HG03571 (cell line): ENCODE data around the gene PRLHR.

ENCODE experiments used
- ATAC-seq: cut with Tn5 transposase; IDR thresholded peaks from one replicate; pipeline ENCODE4 v1.9.1; 2021; ENCODE audit not compliant: unreplicated experiment

Gene PRLHR

DNA sequence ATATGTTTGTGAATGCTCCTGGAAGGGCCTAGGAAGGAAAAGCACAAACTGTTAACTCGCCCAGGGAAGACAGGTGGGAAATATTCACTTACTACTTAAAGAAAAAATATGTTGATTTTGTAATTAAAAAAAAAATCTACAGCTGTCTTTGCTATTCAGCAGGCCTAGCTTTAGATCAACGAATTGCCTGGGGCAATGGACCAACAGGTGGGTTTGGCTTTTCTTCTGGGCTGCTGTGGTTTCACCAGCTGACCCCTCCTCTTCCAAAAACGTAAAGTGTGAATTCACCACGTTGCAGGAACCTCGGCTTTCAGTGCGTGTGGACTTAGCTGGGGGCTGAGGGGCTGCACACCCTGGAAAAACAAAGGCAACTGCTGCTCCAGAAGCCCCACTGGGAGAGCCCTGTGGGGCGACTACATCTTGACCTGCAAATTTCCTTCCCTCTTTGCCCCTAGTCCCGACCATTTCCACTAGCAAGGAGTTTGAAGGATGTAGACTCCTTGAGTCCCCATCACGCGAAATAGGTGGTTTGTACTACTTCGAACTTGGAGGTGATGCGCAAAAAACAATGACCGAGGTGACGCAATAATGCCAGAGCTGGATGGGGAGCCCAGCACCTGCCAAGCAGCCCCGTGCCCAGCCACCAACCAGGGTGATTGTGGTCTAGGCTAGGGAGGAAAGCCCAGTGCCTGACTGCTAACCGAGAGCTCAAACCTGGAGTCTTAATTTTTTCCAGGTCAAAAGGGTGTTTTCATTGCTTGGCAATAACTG is 7.4 kb downstream of the PRLHR start:
- ATAC-seq: no peak

GRCh38 chr10:118586911-118587310 is 8.5 kb downstream of the PRLHR start:
- ATAC-seq: no peak

- no peak for ATAC-seq
Observed at GRCh38 chr10:118585794-118586193, 9.7 kb downstream of the PRLHR start.

- ATAC-seq: no peak
Observed at GRCh38 chr10:118585234-118585633, 10.2 kb downstream of the PRLHR start.

DNA sequence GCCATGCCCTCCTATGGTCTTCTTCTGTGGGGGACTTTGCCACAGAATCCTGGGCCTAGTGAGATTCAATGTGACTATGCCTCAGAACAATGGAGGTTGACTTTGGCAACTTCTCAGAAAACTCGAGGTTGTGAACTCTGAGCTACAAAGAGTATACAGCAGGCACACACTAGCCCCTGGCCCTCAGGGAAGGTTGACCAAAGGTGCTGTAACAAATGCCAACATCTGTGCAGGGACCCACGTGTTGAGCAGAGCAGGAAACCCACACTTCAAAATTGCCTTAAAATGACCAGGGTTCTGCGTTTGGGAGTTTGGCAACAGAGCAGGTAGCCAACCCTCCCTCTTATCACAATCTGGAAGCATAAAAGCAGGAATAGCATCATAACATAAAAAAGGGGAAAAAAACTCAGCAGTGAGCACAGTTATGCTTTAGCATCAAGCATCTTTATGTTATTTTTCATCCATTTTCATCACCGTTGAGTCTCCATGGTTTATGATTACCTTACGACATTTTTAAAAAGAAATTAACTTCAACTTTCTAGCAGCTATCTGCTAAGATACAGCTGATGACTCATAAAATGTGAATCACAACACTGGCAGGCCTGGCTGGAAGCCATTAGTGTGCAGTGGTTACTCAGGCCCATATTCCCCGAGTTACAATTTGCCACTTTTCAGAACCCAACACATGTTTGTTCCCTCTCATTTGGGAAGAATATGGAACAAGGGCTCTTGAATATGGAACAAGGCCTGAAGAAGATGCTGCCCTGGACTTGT is 11.1 kb downstream of the PRLHR start:
- ATAC-seq: no peak

DNA sequence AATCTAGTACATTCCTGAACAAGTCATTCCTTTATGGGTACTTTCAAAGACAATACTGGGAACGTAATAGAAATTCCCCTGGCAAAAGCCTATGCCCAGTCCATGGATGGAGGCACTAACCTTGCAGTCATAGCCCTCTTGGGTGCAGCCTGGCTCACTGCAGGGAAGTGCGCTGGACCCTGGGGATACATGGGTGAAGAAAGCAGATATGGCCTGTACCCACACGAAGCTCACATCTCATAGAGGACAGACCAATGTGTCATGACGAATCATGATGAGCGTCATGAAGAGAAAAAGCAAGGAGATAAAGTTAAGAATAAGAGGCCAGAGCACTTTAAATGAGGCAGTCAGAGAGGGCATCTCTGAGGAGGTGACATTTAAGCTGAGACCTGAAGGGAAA is 11.8 kb downstream of the PRLHR start:
- no peak for ATAC-seq

DNA sequence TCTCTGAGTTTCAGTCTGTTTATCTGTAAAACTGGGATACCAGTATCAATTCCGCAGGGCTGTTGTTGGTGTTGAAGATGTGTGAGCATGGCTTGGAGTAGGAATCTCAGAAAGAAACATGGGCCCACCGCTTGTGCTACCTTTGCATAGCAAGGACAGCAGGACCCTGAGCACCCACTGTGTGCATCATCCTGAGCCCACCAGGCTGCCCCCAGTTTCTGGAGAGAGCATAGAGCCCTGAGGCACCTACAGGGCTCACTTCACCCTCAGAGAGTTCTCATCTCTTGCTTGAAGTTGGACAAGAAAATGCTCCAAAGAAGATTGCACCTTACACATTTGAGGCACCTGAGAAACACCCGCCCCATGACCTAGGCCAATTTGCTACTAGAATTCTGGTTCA is 12.9 kb downstream of the PRLHR start:
- no peak for ATAC-seq

GRCh38 chr10:118581340-118581739 is 14.1 kb downstream of the PRLHR start:
- no peak for ATAC-seq

GRCh38 chr10:118580702-118581101 is 14.7 kb downstream of the PRLHR start:
- ATAC-seq: no peak

GRCh38 chr10:118573512-118573911 is 21.9 kb downstream of the PRLHR start:
- ATAC-seq: no peak

DNA sequence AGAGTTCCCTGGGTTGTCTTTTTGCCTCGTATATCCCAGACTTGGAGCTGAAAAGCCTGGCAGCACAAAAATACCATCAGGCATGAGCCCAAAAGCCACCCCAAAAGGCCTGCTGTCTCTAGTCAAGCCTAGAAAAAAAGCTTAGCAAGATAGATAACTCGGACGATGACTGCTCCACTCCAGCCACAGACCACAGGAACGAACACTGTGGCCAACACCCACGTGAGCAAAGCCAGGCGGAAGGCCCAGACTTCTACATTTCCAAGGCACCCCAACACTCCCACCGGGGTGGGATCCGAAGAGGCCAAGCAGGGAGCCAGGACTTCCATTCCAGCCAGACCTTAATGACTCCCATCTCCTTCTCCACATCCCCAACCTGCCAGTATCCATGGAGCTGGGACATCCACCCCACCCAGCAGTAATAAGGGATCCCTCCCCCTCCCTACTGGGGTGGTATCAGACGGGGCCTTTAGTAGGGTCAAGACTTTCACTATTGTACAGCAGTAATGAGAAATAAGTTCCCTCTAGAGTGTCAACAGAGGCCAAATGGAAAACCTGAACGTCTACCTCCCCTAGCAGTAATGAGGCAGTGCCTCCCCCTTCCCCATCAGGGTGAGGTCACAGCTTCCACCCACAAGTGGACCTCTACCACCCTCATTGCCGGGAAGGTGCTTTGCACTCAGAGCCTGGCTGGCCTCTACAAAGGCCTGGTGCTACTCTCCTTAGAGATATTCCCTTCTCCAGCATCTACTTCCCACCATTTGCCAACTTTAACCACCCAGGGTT is 23.0 kb downstream of the PRLHR start:
- no peak for ATAC-seq

- ATAC-seq: no peak
Observed at GRCh38 chr10:118571123-118571522, 24.3 kb downstream of the PRLHR start.

GRCh38 chr10:118570591-118570990 is 24.9 kb downstream of the PRLHR start:
- no peak for ATAC-seq

GRCh38 chr10:118569882-118570252 is 25.6 kb downstream of the PRLHR start:
- no peak for ATAC-seq

GRCh38 chr10:118569241-118569881 is 26.1 kb downstream of the PRLHR start:
- no peak for ATAC-seq

DNA sequence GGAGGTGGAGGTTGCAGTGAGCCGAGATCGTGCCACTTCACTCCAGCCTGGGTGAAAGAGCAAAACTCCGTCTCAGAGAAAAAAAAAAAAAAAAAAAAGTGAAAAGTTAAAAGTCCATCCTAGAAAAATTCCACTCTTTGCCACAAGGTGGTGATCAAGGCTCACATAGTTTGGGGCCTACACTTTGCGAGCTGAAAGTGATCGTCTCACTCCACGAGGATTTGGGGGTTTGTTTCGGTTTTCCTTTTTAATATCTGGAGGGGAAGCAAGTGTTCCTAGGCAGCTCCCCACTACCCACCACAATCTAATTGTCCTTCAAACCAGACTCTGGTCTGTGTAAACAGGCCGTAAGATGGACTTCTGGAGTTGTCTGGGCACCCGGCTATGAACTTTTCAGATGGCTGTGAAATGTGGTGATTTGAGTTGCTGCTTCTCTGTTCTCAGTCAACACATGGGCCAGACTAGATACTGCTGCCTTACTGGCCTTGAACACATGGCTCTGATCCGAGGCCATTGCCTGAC is 27.1 kb downstream of the PRLHR start:
- ATAC-seq: no peak

DNA sequence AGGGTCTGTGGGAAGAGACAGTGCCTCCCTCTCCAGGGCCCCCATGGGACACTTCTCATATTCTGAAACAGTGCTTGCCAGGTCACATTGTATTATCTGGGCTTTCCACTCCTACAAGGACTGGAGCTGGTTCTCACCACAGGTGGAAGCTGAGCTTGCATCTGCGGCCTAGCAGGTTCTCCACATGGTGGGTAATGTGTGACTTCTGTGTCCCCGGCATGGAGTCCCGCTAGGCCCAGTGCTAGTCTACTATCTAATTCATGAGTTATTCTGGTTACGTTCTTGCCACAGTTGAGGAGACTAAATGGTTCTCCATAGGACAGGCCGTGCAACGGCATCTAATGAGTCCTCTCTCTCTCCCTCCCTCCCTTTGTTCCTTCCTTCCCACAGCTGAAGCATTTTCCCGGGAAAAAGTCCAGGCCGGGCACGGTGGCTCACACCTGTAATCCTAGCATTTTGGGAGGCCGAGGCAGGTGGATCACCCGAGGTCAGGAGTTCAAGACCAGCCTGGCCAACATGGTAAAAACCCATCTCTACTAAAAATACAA is 27.7 kb downstream of the PRLHR start:
- no peak for ATAC-seq

DNA sequence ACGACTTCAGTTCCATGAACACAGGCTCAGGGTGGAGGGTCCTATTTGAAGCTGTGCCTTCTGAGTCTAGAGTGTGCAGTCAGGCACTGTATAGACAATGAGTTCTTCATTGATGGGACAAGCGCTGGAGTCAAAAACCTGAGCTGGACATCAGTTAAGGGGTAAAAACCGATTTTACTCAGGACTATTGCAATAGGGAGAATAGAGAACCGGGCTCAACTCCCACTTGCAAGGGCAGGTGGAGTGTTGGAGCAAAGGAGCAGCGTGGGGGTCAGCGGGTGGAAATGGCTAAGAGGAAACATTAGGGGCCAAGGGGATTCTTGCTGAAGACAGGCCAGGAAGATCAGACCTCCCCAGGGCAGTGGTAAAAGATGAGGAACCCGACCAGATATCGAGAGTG is 28.5 kb downstream of the PRLHR start:
- no peak for ATAC-seq

DNA sequence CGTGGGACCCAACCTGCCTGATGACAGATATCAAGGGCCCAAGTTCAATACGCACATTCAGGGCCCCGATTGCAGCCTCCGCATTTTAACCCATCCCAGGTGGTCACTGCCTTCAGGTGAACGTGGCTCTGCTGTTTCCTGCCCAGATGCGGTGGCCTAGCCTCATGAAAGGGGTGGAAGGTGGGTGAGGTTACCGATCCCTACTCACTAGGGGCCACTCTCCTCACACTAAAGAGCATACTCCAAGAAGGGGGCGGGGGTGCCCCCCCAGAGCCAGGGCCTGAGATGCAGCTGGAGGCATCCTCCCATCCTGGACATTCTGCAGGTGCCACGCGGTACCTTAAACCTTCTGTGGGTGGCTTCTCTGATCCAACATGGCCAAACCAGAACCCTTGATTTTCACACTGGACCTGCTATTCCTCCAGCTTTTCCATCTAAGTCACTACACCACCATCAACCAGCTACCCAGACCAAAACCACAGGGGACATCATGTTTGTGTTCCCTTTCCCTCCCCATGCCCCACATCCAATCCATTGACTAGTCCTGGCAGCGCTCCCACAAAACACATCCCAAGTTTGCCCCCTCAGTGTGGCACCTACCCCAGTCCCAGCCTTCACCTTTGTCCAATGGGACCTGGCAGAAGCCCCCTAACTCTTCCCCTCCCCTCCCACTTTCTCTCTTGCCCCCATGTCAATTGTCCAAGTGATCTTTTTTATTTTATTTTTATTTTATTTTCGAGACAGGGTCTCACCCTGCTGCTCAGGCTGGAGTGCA is 30.0 kb downstream of the PRLHR start:
- ATAC-seq: no peak

GRCh38 chr10:118564652-118565051 is 30.8 kb downstream of the PRLHR start:
- no peak for ATAC-seq
